ENCODE measurements around the gene CSF3.
"Not testable (repeated sequence)": the region's sequence is repeated elsewhere in the genome, so short reads cannot be mapped to it uniquely, and the experiment has no call there.

The CSF3 gene

DNA sequence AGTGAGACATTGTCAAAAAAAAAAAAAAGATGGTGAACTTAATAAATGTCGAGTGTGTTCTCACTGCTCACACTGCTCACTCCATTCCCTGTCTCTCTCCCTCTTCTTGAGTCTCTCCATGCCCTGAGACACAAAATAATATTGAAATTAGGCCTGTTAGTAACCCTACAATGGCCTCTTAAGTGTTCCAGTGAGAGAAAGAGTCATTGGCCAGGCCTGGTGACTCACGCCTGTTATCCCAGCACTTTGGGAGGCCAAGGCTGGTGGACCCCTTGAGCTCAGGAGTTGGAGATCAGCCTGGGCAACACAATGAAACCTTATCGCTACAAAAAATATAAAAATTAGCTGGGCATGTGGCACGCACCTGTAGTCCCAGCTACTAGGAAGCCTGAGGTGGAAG is 16.2 kb upstream of the CSF3 start:
- DNase-seq = no peak

DNA sequence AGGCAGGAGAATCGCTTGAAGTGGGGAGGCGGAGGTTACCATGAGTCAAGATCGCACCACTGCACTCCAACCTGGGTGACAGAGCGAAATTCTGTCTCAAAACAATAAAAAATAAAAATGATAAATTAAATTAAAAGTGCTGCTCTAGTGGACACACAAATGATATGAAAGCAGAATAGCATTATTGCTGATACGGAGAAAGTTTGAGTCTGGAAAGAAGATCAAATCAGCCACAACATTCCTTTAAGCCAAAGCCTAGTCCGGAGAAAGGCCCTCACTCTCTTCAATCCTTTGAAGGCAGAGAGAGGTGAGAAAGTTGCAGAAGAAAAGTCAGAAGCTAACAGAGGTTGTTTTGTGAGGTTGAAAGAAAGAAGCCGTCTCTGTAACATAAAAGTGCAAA is 15.1 kb upstream of the CSF3 start:
- DNase-seq = no peak

DNA sequence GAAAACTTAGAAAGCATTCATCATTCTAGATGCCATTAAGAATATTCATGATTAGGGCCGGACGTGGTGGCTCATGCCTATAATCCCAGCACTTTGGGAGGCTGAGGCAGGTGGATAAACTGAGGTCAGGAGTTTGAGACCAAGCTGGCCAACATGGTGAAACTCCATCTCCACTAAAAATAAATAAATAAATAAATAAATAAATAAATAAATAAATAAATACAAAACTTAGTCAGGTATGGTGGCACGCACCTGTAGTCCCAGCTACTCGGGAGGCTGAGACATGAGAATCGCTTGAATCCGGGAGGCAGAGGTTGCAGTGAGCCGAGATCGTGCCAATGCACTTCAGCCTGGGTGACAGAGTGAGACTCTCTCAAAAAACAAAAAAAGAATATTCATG is 13.9 kb upstream of the CSF3 start:
- DNase-seq = not testable (repeated sequence)

DNA sequence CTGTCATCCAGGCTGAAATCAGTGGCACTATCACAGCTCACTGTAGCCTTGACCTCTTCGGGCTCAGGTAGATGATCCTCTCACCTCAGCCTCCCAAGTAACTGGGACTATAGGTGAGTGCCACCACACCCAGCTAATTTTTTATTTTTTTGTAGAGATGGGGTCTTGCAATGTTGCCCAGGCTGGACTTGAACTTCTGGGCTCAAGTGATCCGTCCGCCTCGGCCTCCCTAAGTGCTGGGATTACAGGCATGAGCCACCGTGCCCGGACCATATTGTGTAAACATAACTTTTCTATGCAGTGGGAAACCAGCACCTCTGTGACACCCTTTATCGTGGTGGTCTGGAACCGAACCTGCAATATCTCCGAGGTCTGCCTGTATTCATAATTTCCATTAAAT is 11.2 kb upstream of the CSF3 start:
- no peak for DNase-seq

DNA sequence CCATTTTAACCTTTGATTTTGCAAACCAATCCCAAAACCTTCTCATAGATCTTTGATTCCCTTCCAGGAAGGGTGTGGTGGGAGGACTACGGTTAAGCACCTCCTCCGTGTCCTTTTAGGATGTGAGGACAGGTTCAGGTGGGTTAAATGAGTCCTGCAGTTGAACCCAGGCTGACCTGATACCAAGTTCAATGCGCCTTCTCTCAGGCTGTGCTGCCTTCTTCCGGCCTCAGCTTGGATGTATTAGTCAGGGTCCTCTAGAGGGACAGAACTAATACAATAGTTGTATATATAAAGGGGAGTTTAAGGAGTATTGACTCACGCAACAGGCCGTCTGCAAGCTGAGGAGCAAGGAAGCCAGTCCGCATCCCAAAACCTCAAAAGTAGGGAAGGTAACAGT is 10.5 kb upstream of the CSF3 start:
- DNase-seq = no peak

DNA sequence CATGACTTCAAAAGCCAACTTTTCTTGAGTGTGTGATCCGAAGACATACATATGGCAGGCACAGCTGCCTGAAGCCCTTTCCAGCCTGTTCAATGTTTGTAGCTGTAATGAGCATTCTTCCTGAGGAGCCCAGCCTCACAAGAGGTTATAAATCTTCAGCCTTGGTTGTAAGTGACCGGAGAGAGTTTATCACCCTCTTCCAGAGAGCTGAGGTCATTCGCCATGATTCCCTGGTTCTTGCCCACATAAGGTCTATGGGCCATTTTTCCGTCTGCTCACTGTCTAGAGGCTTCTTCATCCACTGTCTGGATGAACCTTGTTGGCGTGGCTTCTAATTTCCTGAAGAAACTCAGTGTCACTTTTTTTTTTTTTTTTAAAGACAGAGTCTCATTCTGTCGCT is 9.7 kb upstream of the CSF3 start:
- DNase-seq = no peak

DNA sequence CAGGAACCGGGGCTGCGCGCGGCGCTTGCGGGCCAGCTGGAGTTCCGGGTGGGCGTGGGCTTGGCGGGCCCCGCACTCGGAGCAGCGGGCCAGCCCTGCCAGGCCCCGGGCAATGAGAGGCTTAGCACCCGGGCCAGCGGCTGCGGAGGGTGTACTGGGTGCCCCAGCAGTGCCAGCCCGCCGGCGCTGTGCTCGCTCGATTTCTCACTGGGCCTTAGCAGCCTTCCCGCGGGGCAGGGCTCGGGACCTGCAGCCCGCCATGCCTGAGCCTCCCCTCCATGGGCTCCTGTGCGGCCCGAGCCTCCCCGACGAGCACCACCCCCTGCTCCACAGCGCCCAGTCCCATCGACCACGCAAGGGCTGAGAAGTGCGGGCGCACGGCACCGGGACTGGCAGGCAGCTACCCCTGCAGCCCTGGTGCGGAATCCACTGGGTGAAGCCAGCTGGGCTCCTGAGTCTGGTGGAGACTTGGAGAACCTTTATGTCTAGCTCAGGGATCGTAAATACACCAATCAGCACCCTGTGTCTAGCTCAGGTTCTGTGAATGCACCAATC is 4.2 kb upstream of the CSF3 start:
- DNase-seq = not testable (repeated sequence)

DNA sequence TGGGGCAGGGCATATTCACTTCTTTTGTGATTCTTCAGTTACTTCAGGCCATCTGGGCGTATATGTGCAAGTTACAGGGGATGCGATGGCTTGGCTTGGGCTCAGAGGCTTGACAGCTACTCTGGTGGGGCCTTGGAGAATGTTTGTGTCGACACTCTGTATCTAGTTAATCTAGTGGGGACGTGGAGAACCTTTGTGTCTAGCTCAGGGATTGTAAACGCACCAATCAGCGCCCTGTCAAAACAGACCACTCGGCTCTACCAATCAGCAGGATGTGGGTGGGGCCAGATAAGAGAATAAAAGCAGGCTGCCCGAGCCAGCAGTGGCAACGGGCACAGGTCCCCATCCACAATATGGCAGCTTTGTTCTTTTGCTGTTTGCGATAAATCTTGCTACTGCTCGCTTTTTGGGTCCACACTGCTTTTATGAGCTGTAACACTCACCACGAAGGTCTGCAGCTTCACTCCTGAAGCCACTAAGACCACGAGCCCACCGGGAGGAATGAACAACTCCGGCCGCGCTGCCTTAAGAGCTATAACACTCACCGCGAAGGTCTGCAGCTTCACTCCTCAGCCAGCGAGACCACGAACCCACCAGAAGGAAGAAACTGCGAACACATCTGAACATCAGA is 3.1 kb upstream of the CSF3 start:
- DNase-seq = not testable (repeated sequence)

DNA sequence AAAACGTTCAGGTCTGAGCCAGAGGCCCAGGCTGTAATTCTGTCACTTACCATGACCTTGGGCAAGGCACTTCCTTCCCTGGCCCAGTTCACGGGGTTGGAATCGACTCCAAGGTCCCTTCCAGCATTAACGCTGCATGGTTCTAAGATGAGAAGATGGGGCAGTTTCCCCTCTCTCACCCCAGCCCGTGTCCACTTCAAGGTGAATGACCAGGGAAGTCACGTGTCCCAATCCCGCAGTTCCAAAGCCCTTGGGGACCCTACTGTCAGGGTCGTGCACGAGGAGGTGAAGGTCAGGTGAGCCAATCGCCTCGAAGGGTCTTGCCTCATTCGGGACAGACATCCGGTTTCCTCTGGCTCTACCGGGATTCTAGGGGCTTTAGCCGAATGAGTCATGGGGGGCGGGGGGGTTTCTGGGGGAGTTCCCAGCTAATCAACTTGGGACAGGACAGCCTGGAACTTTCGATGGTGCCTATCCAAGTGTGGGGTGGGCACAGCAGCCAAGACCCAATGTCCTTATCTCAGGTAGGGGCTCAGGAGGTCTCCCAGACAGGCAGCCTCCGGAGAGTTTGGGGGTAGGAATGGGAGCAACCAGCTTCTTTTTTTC is 762 bp upstream of the CSF3 start:
- no peak for DNase-seq

DNA sequence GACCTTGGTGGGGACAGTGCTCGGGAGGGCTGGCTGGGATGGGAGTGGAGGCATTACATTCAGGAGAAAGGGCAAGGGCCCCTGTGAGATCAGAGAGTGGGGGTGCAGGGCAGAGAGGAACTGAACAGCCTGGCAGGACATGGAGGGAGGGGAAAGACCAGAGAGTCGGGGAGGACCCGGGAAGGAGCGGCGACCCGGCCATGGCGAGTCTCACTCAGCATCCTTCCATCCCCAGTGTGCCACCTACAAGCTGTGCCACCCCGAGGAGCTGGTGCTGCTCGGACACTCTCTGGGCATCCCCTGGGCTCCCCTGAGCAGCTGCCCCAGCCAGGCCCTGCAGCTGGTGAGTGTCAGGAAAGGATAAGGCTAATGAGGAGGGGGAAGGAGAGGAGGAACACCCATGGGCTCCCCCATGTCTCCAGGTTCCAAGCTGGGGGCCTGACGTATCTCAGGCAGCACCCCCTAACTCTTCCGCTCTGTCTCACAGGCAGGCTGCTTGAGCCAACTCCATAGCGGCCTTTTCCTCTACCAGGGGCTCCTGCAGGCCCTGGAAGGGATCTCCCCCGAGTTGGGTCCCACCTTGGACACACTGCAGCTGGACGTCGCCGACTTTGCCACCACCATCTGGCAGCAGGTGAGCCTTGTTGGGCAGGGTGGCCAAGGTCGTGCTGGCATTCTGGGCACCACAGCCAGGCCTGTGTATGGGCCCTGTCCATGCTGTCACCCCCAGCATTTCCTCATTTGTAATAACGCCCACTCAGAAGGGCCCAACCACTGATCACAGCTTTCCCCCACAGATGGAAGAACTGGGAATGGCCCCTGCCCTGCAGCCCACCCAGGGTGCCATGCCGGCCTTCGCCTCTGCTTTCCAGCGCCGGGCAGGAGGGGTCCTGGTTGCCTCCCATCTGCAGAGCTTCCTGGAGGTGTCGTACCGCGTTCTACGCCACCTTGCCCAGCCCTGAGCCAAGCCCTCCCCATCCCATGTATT is 1.1 kb downstream of the CSF3 start:
- DNase-seq = no peak

DNA sequence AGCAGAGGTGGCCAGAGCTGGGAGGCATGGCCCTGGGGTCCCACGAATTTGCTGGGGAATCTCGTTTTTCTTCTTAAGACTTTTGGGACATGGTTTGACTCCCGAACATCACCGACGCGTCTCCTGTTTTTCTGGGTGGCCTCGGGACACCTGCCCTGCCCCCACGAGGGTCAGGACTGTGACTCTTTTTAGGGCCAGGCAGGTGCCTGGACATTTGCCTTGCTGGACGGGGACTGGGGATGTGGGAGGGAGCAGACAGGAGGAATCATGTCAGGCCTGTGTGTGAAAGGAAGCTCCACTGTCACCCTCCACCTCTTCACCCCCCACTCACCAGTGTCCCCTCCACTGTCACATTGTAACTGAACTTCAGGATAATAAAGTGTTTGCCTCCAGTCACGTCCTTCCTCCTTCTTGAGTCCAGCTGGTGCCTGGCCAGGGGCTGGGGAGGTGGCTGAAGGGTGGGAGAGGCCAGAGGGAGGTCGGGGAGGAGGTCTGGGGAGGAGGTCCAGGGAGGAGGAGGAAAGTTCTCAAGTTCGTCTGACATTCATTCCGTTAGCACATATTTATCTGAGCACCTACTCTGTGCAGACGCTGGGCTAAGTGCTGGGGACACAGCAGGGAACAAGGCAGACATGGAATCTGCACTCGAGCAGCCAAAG is 2.3 kb downstream of the CSF3 start:
- DNase-seq = no peak

DNA sequence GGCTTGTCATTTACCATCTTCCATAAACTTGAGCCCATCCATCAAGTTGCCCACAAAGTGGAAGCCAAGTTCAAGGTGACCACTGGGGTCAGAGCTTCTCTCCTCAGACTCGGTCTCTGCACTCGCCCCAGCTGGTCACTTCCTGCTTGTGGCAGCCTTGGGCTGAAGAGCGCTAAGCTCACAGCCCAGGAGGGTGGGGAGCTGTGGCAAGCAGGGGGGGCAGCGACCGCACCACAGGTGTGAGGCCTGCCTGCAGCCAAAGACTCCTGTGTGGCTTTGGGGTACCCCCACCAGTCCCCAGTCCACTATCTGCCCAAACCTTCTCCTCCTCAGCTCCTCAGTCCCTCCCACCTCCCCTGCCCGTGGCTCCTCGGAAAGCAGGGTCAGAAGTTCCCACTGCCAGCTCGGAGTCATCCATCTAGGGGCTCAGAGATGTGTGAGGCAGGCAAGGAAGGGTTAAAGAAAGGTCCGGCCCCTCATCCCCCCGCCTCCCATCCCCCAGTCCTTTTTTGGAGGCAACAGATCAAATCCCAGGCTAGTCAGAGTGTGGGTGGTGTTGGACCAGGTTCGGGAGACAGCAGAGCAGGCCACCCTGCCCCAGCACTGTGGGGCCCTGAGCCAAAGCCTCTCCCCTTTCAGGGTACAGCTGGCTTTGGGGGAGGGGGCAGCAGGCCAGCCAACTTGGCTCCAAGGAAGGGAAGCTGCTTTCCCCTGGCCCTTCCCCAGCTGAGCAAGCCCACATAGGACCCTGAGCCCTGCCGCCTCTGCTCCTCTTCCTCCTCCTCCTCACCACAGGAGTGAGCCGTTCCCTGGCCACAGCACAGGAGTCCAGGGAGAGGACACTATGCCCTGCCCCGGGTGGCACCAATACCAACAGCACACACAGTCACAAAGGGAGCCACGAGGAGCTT is 3.2 kb downstream of the CSF3 start:
- no peak for DNase-seq

DNA sequence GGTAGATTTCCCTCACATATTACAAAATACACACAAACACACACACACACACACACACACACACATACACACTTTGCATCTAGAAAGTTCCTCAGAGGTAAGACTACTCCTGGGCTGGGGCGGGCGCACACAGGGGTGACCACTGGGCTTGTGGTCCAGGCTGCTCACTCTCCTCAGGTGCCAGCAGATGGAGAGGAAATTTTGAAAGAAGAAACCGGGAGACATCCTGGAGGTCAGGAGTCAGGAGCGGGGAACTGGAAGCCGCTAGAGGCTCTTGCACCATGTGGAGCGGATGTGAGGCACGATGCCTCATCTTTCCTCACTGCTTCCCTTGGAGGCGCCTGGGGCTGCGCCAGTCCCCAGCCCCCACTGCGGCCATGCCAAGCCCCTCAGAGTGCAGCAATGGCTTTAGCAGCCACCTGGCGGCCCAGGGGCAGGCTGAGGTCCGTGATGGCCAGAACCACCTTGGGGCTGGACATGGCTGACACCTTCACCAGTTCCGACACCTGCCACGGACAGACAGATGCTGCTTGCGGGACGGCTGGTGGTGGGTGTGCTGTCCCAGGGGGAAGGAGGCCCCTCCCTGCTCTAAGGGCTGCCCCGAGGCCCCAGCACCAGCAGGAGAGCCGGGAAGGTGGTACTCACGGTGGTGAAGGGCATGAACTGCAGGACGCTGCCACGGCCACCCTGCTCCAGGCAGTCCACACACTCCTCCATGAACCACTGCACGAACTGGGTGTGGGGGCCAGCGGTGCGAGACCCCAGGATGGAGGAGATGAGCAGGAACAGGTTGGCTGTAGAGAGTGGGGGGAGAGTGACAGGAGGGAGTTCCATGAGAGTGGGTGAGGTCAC is 4.1 kb downstream of the CSF3 start:
- DNase-seq = no peak

DNA sequence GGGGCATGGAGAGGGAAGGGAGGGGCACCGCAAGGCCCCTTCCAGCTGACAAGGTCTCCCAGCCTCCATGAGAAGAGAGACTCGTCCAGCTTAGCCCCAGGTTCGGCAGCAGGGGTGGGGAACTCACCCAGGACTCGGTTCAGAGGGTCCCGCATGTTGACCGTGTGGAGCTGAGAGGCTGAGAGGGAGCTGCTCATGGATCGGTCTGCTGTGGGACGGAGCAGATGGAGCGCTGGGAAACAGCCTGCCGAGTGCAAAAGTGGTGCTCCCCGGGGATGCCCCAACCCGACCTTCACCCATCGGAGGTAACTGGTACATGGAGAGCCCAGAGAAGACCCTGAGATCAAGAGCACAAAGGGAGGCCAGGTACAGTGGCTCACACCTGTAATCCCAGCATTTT is 4.9 kb downstream of the CSF3 start:
- DNase-seq = no peak

DNA sequence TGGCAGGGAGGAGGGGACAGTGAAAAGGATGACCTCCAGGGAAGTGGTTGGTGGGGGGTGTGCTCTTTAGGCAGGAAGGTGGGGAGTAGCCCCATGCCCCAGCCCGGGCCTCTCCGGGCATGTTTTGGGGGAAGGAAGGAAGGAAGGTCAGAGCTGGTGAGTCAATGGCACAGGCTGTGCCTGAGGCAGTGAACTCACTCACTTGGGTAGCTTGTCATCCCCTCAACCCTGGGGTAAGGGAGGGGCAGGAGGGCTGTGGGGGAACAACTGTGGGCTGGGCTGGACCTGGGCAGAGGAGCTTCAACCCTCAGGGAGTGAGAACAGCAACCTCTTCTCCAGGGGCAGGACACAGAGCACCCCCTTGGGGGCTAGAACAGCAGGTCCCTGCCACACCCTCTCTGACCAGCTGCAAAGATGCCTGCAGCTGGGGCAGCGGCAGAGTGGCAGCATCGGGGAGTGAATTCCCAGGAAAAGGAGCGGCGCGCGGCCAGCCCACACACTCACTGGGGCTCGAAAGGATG is 6.3 kb downstream of the CSF3 start:
- no peak for DNase-seq

DNA sequence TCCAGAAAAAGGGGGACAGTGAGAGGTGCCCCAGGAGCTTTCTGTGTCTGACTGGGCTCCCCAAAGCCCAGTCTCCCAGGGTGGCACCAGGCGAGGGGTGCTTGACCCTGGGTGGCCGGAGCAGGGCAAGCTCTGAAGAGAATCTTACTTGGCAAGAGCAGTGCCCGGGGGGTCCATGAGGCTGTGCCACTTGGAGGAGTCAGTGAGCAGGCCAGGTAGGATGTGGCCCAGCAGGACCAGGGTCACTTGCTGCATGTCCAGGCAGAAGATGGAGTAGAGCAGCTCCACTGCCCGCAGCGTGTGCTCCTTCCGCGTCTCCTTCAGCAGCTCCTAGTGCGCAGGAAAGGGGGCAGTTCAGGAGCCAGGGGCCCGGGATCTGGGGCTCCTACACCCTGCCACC is 7.3 kb downstream of the CSF3 start:
- DNase-seq = no peak

DNA sequence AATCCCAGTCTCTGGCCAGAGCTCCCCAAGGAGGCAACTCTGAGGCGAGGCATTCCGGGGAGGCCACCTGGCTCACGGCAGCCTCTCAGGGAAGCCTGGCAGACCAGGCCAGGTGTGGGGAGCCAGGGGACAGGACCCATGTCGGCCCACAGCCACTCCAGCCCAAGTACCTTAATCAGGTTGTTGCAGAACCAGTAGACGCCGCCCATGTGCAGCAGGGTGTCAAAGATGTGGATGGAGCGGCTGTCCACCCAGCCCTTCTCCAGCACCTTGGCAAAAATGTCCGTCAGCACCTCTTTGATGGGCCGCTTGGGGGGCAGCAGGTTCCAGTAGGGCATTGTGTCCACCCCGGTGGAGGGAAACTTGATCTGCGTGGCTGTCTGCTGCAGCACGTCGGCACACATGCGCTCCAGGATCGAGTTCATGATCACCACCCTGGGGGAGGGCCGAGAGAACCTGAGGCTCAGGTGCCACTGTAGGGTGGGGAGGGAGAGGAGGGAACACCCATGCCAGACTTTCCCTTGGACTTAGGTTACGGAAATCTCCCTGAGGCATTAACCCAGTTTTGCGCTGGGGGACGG is 7.8 kb downstream of the CSF3 start:
- no peak for DNase-seq

DNA sequence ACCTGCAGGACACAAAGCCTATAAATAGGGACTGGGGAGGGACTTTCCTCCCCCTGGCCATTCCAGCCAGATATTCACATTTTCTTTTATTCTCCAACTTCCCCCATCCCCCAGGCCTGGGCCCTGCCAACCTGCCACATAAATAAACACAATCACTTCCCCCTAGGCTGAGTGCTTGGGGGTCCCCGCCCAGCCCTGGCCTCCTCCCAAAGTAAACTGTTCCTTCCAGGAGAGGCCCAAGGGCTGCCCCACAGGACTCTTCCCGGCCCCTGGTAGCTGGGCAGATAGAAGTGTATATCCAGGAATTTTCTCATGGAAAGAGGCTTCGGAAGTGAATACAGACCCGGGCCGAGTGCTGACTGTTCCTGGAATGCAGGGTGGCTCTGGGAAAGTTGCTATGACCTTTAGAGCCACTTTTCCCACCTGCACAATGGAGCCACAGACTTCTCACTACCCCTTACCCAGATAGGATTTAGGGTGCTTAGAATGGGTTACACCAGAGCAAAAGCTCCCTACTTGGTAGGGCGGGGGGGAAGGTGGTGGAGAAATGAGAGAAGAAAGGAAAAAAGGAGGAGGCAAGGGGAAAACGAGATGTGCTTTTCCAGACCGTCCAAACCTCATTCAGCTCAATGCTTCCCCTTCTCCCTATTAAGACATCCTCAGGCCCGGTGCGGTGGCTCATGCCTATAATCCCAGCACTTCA is 8.5 kb downstream of the CSF3 start:
- DNase-seq = no peak

DNA sequence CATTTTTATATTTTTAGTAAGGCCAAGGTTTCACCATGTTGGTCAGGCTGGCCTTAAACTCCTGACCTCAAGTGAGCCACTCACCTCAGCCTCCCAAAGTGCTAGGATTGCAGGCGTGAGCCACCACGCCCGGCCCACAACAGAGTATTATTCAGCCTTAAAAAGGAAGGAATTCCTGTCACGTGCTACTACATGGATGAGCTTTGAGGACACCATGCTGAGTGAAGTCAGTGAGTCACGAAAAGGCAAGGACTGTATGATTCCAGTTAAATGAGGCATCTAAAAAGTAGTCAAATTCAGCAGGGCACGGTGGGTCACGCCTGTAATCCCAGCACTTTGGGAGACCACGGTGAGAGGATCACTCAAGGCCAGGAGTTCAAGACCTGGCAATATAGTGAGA is 9.7 kb downstream of the CSF3 start:
- DNase-seq = no peak

DNA sequence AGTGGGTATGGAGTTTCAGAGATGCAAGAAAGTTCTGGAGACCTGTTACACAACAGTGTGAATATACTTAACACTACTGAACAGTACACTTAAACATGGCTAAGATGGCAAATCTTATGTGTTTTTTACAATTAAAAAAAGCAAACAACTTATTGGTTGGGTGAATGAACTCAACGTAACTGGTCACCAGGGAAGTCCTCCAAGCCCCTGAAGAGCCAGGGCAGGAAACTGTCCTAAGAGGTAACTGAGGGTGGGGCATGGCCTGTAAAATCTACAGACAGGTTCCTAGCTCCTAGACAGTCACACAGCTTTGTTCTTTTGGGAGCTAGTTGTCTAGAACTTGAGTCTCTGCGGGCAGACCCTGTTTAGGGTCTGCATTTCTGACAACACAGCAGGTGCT is 10.3 kb downstream of the CSF3 start:
- no peak for DNase-seq
